DMS53 (cell line): ENCODE results near the gene UBE4A.

Experiments used
- DNase-seq: peaks from one replicate; lab custom pipeline; 2025; lab: John Stamatoyannopoulos, UW

The UBE4A gene

GRCh38 chr11:118341815-118342489, 17.4 kb upstream of the UBE4A start:
- peak; percentile 25 for DNase-seq

- no peak for DNase-seq
These were observed 16.8 kb upstream of the UBE4A start, which contains the start of gene CD3D for GRCh38 chr11:118342503-118343161. Gene CD3D, minus strand, starts transcription at chr11:118342705. Its CDS starts 98 bp downstream, at chr11:118342607.

- DNase-seq: no peak
These were observed 16.2 kb upstream of the UBE4A start for GRCh38 chr11:118343248-118343647.

- no peak for DNase-seq
These were observed 15.4 kb upstream of the UBE4A start, which contains the start of gene CD3G for GRCh38 chr11:118343981-118344515. Gene CD3G, plus strand, starts transcription at chr11:118344344. Its CDS starts 80 bp downstream, at chr11:118344424.

GRCh38 chr11:118349475-118349874, 9.9 kb upstream of the UBE4A start:
- DNase-seq: no peak

GRCh38 chr11:118353084-118353710, 6.2 kb upstream of the UBE4A start:
- DNase-seq: peak; percentile 56

GRCh38 chr11:118358071-118358470, 1.3 kb upstream of the UBE4A start:
- no peak for DNase-seq

GRCh38 chr11:118364956-118365615, 5.7 kb downstream of the UBE4A start:
- no peak for DNase-seq

- no peak for DNase-seq
These were observed 6.9 kb downstream of the UBE4A start for GRCh38 chr11:118366287-118366686.

- no peak for DNase-seq
These were observed 11.4 kb downstream of the UBE4A start for GRCh38 chr11:118370774-118371173.

- DNase-seq: no peak
These were observed 13.9 kb downstream of the UBE4A start for GRCh38 chr11:118373263-118373662.

GRCh38 chr11:118373871-118374270, 14.5 kb downstream of the UBE4A start:
- DNase-seq: no peak

- DNase-seq: no peak
These were observed 15.3 kb downstream of the UBE4A start for GRCh38 chr11:118374729-118375128.

- no peak for DNase-seq
These were observed 16.6 kb downstream of the UBE4A start for GRCh38 chr11:118375978-118376377.

- no peak for DNase-seq
These were observed 20.1 kb downstream of the UBE4A start for GRCh38 chr11:118379497-118379896.

- DNase-seq: no peak
These were observed 21.2 kb downstream of the UBE4A start for GRCh38 chr11:118380571-118380970.

- no peak for DNase-seq
These were observed 23.6 kb downstream of the UBE4A start for GRCh38 chr11:118382954-118383353.

GRCh38 chr11:118383657-118384056, 24.3 kb downstream of the UBE4A start:
- DNase-seq: no peak

- DNase-seq: no peak
These were observed 36.7 kb downstream of the UBE4A start for GRCh38 chr11:118396097-118396501.

GRCh38 chr11:118397448-118397847, 38.0 kb downstream of the UBE4A start:
- no peak for DNase-seq

GRCh38 chr11:118398791-118399559, 39.6 kb downstream of the UBE4A start:
- peak; percentile 36 for DNase-seq
